PC-3 (cell line): ENCODE results near the gene PRDM5.

Experiments
- CTCF ChIP-seq: fragments of 300-600 bp; sonication (generic); conservative IDR thresholded peaks from 2 replicates; pipeline ENCODE4 v1.5.1; 2017; ENCODE audit warnings: antibody characterized with exemption, low read depth, mild to moderate bottlenecking, low read length
- EZH2 ChIP-seq: fragments of 300-600 bp; sonication (generic); IDR thresholded peaks from one replicate; pipeline ENCODE4 v1.6.1; 2017; ENCODE audit warnings: antibody characterized with exemption, mild to moderate bottlenecking, low read length; ENCODE audit not compliant: unreplicated experiment
- EZH2phosphoT487 ChIP-seq: fragments of 300-600 bp; sonication (generic); IDR thresholded peaks from 2 replicates; pipeline ENCODE4 v1.6.1; 2018; ENCODE audit warnings: mild to moderate bottlenecking, antibody characterized with exemption, low read length, borderline replicate concordance

DNA sequence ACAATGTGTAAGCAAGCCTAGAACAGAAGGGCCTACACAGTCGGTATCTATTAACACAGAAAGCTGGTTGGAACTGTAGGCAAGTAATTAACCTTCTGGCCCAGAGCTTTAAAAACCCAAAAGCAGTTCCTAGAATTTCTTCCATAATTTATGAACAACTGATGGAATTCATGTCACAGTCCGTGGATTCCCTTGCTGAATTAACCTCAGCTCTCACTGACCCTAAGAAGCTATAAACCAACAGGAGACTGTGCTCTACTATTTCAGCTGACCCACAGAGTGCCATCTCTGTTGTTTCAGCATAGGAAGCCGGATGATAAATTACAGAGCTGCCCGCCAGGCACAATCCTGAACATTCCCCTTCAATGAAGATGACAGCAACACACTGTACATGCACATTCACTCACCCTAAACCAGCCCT lies 157.3 kb downstream of the PRDM5 start:
- TF ChIP-seq EZH2, result no peak
- TF ChIP-seq EZH2phosphoT487, result no peak
- no peak for TF ChIP-seq CTCF
